GM23338 (cell line): ENCODE data around the gene RNF41.

Experiments
- CREB1 ChIP-seq: fragments of 250-450 bp; sonication (Bioruptor Pico); IDR thresholded peaks from 2 replicates; pipeline ENCODE4 v1.5.0; 2020; ENCODE audit warnings: low read depth, mild to moderate bottlenecking, moderate library complexity
- CTCF ChIP-seq, 2 experiments: fragments of 200-600 bp in 1 of 2; sonication (generic) in 1 of 2; conservative IDR thresholded peaks; 2 replicates each; pipeline versions ENCODE4 v1.5.1 to v1.6.1; 2016 to 2017; ENCODE audit warnings: antibody characterized with exemption in 2 of 2, low read depth in 2 of 2, mild to moderate bottlenecking in 2 of 2, moderate library complexity in 1 of 2
- ETS1 ChIP-seq: IDR thresholded peaks from 2 replicates; pipeline ENCODE4 v1.6.1; 2016; ENCODE audit warnings: antibody characterized with exemption
- EZH2 ChIP-seq: fragments of 200-600 bp; sonication (generic); IDR thresholded peaks from one replicate; pipeline ENCODE4 v1.8.0; 2017; ENCODE audit warnings: antibody characterized with exemption, mild to moderate bottlenecking, low read depth; ENCODE audit not compliant: unreplicated experiment
- EZH2phosphoT487 ChIP-seq: fragments of 200-600 bp; sonication (generic); IDR thresholded peaks from one replicate; pipeline ENCODE4 v1.8.1; 2018; ENCODE audit warnings: antibody characterized with exemption; ENCODE audit not compliant: unreplicated experiment
- NANOG ChIP-seq: IDR thresholded peaks from 2 replicates; pipeline ENCODE4 v1.6.1; 2016; ENCODE audit warnings: antibody characterized with exemption, borderline replicate concordance
- POLR2AphosphoS5 ChIP-seq: IDR thresholded peaks from 2 replicates; pipeline ENCODE4 v1.6.1; 2016; ENCODE audit warnings: antibody characterized with exemption, low read depth
- REST ChIP-seq: IDR thresholded peaks from one replicate; pipeline ENCODE4 v1.6.1; 2018; ENCODE audit warnings: antibody characterized with exemption; ENCODE audit not compliant: unreplicated experiment
- ZNF331 ChIP-seq: fragments of 250-450 bp; sonication (Bioruptor Pico); IDR thresholded peaks from 2 replicates; pipeline ENCODE4 v1.5.0; 2020; ENCODE audit warnings: low read depth, mild to moderate bottlenecking, moderate library complexity

- TF ChIP-seq CTCF (conservative IDR thresholded peaks at IDR 0.05; ENCODE audit: low read depth in 2 of 2) (no peak), EZH2 (no peak), CREB1 (CRISPR knock-in tag) (no peak), REST (no peak), EZH2phosphoT487 (no peak), POLR2AphosphoS5 (no peak), ZNF331 (CRISPR knock-in tag) (no peak), ETS1 (no peak), NANOG (no peak)
Observed at GRCh38 chr12:56152756-56153677, 68.7 kb downstream of the RNF41 start.
